GM12801 (cell line): ENCODE measurements around the gene JPH2.

ENCODE experiments used
- CTCF ChIP-seq: IDR thresholded peaks from one replicate; pipeline ENCODE4 v1.5.1; 2011; ENCODE audit warnings: control low read depth; ENCODE audit not compliant: insufficient read length; ENCODE audit errors: extremely low read depth

Gene JPH2

DNA sequence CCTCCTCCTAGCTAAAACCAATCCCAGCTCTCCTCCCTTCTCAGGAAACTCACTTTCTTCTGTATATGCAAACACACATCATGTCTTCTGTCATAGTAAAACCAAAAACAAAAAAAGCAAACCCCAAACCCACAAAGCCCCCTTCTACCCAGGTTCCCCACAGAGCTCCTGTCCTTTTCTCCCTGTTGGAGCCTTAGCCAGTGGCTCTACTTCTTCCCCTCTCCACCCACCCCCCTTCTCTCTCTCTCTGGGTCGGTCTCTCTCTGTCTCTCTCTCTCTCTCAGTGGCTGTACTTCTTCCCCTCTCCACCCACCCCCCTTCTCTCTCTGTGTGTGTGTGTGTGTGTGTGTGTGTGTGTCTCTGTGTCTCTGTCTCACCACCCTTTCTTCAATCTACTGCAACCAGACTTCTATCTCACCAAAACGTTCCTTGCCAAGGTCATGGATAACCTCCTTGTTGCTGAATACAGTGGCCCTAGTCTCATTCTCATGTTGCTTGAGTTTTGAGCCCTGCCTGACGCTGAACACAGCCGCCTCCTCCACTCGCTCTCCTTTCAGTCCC, 32.3 kb upstream of the JPH2 start:
- TF ChIP-seq CTCF: no peak

GRCh38 chr20:44218446-44218845, 31.5 kb upstream of the JPH2 start:
- no peak for TF ChIP-seq CTCF

GRCh38 chr20:44217342-44218092, 30.5 kb upstream of the JPH2 start:
- peak; percentile 62 for TF ChIP-seq CTCF

- TF ChIP-seq CTCF: peak; percentile 27
Measured at GRCh38 chr20:44215125-44215524, 28.1 kb upstream of the JPH2 start.

GRCh38 chr20:44212792-44213191, 25.8 kb upstream of the JPH2 start:
- TF ChIP-seq CTCF: no peak

GRCh38 chr20:44211177-44212039, 24.4 kb upstream of the JPH2 start:
- no peak for TF ChIP-seq CTCF

GRCh38 chr20:44210406-44211176, 23.6 kb upstream of the JPH2 start, which contains the start of gene OSER1:
Gene OSER1 (minus strand): TSS chr20:44210771. CDS start chr20:44206957, 3,814 bp downstream.
- no peak for TF ChIP-seq CTCF
